ENCODE data around the gene CYP20A1.

DNA sequence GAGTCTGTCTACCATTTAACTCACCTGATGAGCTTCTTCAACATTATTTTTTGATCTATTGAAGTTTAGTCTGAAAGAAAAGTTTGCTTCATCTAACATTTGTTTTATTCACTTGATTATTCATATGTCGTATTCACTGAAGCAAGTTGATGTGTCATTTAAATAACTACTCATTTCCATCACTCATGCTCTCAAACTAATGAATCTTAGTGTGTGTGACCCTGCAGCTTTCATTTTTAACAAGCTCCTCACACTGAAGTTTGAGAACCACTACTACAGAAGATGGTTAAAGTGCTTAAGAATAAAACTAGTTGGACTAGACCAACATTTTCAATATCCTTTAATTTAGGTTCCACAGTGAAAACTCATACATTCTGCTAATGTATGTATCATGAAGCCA lies 87.5 kb downstream of the CYP20A1 start:
- TF ChIP-seq POLR2A (IDR thresholded peaks at IDR 0.05) (no peak), EP300 (IDR thresholded peaks at IDR 0.05) (no peak)
- TF ChIP-seq, protein P1, sequence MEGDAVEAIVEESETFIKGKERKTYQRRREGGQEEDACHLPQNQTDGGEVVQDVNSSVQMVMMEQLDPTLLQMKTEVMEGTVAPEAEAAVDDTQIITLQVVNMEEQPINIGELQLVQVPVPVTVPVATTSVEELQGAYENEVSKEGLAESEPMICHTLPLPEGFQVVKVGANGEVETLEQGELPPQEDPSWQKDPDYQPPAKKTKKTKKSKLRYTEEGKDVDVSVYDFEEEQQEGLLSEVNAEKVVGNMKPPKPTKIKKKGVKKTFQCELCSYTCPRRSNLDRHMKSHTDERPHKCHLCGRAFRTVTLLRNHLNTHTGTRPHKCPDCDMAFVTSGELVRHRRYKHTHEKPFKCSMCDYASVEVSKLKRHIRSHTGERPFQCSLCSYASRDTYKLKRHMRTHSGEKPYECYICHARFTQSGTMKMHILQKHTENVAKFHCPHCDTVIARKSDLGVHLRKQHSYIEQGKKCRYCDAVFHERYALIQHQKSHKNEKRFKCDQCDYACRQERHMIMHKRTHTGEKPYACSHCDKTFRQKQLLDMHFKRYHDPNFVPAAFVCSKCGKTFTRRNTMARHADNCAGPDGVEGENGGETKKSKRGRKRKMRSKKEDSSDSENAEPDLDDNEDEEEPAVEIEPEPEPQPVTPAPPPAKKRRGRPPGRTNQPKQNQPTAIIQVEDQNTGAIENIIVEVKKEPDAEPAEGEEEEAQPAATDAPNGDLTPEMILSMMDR (IDR thresholded peaks at IDR 0.05) = no peak
